Mesangial cell (primary cell): ENCODE results near the gene FAM163A. TPM values are rescaled to one million over a fixed set of nuclear protein-coding genes. Genes with fewer than 3 reads are reported as not detected.

Source experiments
- total RNA-seq: library from RNA; depleted of rRNA; stranded (reverse); fragments of >200 nt; gene quantifications from 2 replicates; pipeline ENCODE4 v1.2.3, GENCODE V29; 2015

Gene FAM163A
- not detected in 2 replicates for total RNA-seq

GRCh38 chr1:179742717-179743678 is at the start of gene FAM163A:
Gene FAM163A, plus strand, starts transcription at chr1:179743291. Its CDS starts 69,807 bp downstream, at chr1:179813098.

Other genes with a start within 250 kb of the FAM163A start
- gene NPHS2, start 167.3 kb upstream of the FAM163A start, total RNA-seq, result 0.38 TPM in 1 of 2 replicates, not detected in the other
- gene TDRD5, start 151.5 kb upstream of the FAM163A start, total RNA-seq, result not detected in 2 replicates
- 37.5 and 38.3 TPM in 2 replicates for gene TOR1AIP2, start 134.5 kb downstream of the FAM163A start, total RNA-seq
- 31.8 and 35.0 TPM in 2 replicates for gene TOR1AIP1, start 139.0 kb downstream of the FAM163A start, total RNA-seq
- 13.1 and 20.4 TPM in 2 replicates for gene CEP350, start 211.5 kb downstream of the FAM163A start, total RNA-seq